ENCODE measurements around the gene WFDC1.

WFDC1 gene

DNA sequence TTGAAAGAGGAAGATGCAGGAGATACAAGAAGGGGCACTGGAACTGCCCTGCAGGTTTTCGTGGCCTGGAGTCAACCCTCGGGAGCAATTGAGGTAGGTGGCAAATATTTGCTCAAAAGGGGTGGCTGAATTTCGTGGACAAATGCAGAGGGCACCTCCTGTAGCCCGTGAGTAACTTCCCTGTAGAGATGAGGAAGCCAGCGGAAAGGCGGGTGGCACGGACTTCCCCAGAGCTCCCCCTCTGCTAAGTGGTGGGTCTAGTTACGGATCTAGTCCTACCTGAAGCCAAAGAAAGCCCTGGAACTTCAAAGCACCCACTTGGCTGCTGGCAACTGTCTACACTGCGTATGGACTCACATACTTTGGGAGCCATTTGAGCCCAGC lies 72.6 kb downstream of the WFDC1 start:
- no peak for DNase-seq (ENCODE audit: low read depth)
- TF ChIP-seq CTCF (IDR thresholded peaks at IDR 0.05; ENCODE audit: low read length, missing control alignments): no peak
- no peak overlapping the region for H3K4me3 ChIP-seq (replicated peaks; ENCODE audit: low read depth, low read length)

DNA sequence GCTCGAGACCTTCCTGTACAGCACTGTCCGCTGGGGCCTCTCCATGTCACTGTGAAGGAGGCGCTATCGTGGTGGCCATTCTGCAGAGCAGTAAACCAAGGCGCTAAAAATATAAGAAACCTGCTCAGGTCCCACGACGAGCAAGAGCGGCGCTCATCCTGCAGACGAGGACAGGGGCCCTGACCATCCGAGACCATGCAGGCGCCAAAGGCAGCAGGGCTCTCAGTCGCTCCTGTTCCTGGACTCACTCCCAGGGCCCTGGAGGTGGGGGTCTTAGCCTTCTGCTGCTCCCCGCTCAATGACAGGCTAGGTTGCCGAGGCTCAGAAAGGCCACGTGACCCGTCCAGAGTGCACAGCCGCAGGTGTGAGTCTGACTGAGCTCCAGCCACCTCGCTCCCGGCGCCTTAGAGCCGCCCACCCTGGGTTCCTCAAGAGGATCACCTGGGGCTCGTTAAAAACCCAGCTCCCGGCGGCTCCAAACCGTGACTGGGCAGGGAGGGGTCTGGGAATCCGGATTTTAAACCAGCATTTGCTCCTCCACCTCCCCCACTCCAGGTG lies 73.2 kb downstream of the WFDC1 start:
- H3K4me3 ChIP-seq (replicated peaks; ENCODE audit: low read depth, low read length): no peak overlapping the region
- no peak for TF ChIP-seq CTCF (IDR thresholded peaks at IDR 0.05; ENCODE audit: low read length, missing control alignments)
- no peak for DNase-seq (ENCODE audit: low read depth)

DNA sequence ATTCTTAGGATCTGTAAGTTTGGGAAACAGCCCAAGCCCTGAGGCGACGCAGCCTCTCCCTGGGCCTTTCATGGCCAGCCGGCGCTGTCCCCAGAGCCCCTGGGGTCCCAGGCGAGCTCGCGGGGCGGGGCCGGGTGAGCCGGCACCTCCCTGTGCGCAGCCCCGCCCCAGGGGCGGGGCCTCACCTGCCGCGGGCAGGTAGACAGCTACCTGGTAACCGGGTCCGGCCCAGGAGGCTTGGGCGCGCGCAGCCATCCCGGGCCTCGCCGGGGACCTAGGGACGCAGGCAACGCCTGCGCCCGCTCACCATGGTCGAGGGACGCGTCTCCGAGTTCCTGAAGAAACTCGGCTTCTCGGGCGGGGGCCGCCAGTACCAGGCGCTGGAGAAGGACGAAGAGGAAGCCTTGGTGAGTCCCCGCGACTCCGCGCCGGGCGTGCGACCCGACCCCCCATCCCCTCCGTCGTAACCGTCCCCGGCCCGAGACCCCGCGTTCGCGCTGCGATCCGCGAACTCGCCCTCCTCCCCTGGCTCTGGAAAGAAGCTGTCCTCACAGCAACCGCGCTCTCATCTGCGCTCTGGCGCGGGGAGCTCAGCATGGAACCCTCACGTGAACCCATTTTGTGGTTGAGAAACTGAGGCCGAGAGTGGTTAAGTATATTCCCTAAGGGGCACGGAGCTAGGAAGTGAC lies 73.8 kb downstream of the WFDC1 start, which contains the start of gene ATP2C2:
TSS of gene ATP2C2 (plus strand) at position 231 of the 689 bp plus-strand sequence. CDS start at position 309, 78 bp downstream.
- H3K4me3 ChIP-seq (replicated peaks; ENCODE audit: low read depth, low read length): no peak within 1 kb of the TSS
- no peak for TF ChIP-seq CTCF (IDR thresholded peaks at IDR 0.05; ENCODE audit: low read length, missing control alignments)
- no peak for DNase-seq (ENCODE audit: low read depth)

GRCh38 chr16:84369105-84369504 lies 74.4 kb downstream of the WFDC1 start:
- H3K4me3 ChIP-seq (replicated peaks; ENCODE audit: low read depth, low read length): no peak overlapping the region
- TF ChIP-seq CTCF (IDR thresholded peaks at IDR 0.05; ENCODE audit: low read length, missing control alignments): no peak
- no peak for DNase-seq (ENCODE audit: low read depth)

- no peak overlapping the region for H3K4me3 ChIP-seq (replicated peaks; ENCODE audit: low read depth, low read length)
- no peak for TF ChIP-seq CTCF (IDR thresholded peaks at IDR 0.05; ENCODE audit: low read length, missing control alignments)
- DNase-seq (ENCODE audit: low read depth): no peak
Measured at GRCh38 chr16:84369938-84370627, 75.4 kb downstream of the WFDC1 start.

DNA sequence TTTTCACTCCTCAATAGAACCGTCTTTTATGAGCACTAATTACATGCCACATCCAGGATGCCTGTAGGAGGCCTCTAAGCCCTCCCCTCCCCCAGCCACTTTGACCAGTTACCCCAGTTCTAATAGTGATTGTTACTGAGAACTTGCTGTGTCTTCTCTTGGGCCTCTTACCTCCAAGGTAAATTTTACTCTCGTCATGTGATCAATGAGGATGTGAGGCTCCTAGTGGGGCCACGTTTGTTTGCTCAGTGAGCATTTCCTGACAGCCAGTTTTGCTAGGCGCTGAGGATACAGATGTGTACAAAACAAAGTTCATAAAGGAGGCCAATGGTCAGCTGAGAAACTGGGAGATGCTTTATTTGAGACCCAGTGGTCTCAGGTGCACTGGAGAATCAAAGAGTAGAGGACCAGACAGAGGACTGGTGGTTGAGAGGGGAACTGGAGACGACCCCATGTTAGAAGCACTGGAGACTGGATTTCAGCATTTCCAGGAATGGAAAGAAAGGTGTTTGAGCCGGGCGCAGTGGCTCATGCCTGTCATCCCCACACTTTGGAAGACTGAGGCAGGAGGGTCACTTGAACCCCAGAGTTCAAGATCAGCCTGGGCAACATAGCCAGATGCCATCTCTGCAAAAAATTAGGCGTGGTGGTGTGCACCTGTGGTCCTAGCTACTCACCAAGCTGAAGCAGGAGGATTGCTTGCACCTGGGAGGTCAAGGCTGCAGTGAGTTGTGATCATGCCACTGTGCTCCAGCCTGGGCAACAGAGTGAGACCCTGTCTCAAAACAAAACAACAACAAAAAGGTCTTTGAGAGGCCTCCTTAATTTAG lies 76.3 kb downstream of the WFDC1 start:
- TF ChIP-seq CTCF (IDR thresholded peaks at IDR 0.05; ENCODE audit: low read length, missing control alignments): no peak
- no peak for DNase-seq (ENCODE audit: low read depth)
- no peak overlapping the region for H3K4me3 ChIP-seq (replicated peaks; ENCODE audit: low read depth, low read length)
